Endothelial cell (in vitro differentiated cells): ENCODE results near the gene SLC26A1. TPM values are rescaled to one million over a fixed set of nuclear protein-coding genes. Genes with fewer than 3 reads are reported as not detected.

Experiments
- DNase-seq: peaks from one replicate; pipeline ENCODE4 v3.0.0; 2021; ENCODE audit warnings: low spot score
- H3K27ac Mint-ChIP-seq: one replicate; pipeline ENCODE4 v1.8.0; 2021; ENCODE audit warnings: mixed read lengths, inconsistent platforms; ENCODE audit not compliant: unreplicated experiment
- H3K27me3 Mint-ChIP-seq: one replicate; pipeline ENCODE4 v1.8.0; 2021; ENCODE audit warnings: mild to moderate bottlenecking, moderate library complexity, mixed read lengths, inconsistent platforms; ENCODE audit not compliant: unreplicated experiment
- H3K36me3 Mint-ChIP-seq: one replicate; pipeline ENCODE4 v1.8.0; 2021; ENCODE audit warnings: mild to moderate bottlenecking, low read depth, mixed read lengths, inconsistent platforms; ENCODE audit not compliant: unreplicated experiment
- H3K4me1 Mint-ChIP-seq: one replicate; pipeline ENCODE4 v1.8.0; 2021; ENCODE audit warnings: mild to moderate bottlenecking, mixed read lengths, inconsistent platforms; ENCODE audit not compliant: unreplicated experiment
- H3K4me3 Mint-ChIP-seq: one replicate; pipeline ENCODE4 v1.8.0; 2021; ENCODE audit warnings: mild to moderate bottlenecking, mixed read lengths, inconsistent platforms; ENCODE audit not compliant: unreplicated experiment
- H3K9me3 Mint-ChIP-seq: one replicate; pipeline ENCODE4 v1.8.0; 2021; ENCODE audit warnings: mixed read lengths, inconsistent platforms; ENCODE audit not compliant: unreplicated experiment
- total RNA-seq: library from RNA; stranded (reverse); fragmentation: NEBNext Ultra II Directional; extraction: Animal tissue kit (Norgen Biotek cat#: 25700); gene quantifications from one replicate; pipeline ENCODE4 v1.2.1, GENCODE V29; 2021; ENCODE audit not compliant: unreplicated experiment
- TF ChIP-seq, protein P1 (sequence below): fragments of 200-600 bp; sonication (generic); IDR thresholded peaks from one replicate; pipeline ENCODE4 v1.5.0; 2021; ENCODE audit warnings: antibody characterized with exemption; ENCODE audit not compliant: unreplicated experiment

Gene SLC26A1
- total RNA-seq, 1 donor from 2014 or later = not detected

DNA sequence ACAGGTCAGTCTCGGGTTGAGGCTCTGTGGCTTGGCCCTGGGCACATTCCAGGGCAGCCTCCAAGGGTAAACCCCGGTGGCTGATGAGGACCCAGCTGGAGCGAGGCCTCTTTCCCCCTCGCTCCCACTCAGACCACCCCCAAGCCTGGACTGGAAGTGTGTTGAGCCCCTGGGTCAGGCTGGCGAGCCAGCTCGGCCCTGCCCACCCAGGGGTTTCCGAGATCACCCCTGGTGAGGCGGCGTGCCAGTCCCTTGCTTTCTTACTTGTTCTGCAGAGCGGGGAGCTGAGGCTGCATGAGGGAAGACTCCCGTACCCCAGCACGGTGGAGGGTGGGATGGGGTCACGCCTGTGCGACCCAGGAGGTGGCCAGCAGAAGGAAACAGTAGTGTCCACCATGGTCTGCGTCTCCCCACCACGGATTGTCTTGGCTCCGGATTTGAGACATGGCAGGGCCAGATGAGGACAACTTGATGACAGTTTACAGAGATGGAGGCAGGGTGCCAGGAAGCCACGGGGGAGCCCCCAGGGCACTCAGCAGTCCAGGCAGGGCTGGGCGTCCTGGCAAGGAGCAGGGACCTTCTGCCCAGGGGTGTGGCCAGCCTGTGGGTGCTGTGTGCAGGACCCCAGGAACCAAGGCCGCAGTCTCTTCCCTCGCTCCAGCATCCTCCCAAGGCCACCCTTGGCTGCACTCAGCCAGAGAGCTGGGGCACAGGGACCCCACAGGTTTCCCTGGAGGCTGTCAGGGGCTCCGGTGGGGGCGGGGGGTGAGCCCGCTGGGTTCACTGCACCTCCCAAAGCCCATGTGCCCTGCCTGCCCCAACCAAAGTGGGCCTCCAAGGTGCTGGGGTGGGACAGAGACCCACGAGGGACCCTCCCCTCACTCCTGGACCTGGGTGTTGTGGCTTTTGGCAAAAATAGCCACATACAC, 11.6 kb upstream of the SLC26A1 start:
- peaks cover 38% of the 10 kb centered on the region for H3K27me3 Mint-ChIP-seq
- no peak for DNase-seq
- TF ChIP-seq, protein P1, sequence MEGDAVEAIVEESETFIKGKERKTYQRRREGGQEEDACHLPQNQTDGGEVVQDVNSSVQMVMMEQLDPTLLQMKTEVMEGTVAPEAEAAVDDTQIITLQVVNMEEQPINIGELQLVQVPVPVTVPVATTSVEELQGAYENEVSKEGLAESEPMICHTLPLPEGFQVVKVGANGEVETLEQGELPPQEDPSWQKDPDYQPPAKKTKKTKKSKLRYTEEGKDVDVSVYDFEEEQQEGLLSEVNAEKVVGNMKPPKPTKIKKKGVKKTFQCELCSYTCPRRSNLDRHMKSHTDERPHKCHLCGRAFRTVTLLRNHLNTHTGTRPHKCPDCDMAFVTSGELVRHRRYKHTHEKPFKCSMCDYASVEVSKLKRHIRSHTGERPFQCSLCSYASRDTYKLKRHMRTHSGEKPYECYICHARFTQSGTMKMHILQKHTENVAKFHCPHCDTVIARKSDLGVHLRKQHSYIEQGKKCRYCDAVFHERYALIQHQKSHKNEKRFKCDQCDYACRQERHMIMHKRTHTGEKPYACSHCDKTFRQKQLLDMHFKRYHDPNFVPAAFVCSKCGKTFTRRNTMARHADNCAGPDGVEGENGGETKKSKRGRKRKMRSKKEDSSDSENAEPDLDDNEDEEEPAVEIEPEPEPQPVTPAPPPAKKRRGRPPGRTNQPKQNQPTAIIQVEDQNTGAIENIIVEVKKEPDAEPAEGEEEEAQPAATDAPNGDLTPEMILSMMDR = no peak
- H3K9me3 Mint-ChIP-seq = no peaks in the 10 kb centered on the region
- H3K4me1 Mint-ChIP-seq = no peaks in the 10 kb centered on the region
- no peak overlapping the region for H3K27ac Mint-ChIP-seq
- peaks cover 8% of the 10 kb centered on the region for H3K36me3 Mint-ChIP-seq
- no peak overlapping the region for H3K4me3 Mint-ChIP-seq

DNA sequence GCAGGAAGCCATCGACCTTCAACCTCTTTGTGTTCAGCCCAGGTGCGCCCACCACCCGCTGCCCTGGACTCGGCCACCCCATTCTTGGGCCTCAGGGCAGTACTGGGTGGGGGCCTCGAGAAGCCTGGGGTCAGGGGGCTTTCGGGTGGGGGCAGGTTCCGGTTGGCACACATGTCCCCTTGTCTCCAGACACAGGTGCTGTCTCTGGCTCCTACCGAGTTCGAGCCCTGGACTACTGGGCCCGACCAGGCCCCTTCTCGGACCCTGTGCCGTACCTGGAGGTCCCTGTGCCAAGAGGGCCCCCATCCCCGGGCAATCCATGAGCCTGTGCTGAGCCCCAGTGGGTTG, 10.8 kb upstream of the SLC26A1 start:
- no peaks in the 10 kb centered on the region for H3K9me3 Mint-ChIP-seq
- H3K27me3 Mint-ChIP-seq = peaks cover 41% of the 10 kb centered on the region
- no peak overlapping the region for H3K27ac Mint-ChIP-seq
- H3K4me1 Mint-ChIP-seq = no peaks in the 10 kb centered on the region
- peaks cover 8% of the 10 kb centered on the region for H3K36me3 Mint-ChIP-seq
- no peak overlapping the region for H3K4me3 Mint-ChIP-seq
- DNase-seq = no peak
- TF ChIP-seq, protein P1 = no peak

DNA sequence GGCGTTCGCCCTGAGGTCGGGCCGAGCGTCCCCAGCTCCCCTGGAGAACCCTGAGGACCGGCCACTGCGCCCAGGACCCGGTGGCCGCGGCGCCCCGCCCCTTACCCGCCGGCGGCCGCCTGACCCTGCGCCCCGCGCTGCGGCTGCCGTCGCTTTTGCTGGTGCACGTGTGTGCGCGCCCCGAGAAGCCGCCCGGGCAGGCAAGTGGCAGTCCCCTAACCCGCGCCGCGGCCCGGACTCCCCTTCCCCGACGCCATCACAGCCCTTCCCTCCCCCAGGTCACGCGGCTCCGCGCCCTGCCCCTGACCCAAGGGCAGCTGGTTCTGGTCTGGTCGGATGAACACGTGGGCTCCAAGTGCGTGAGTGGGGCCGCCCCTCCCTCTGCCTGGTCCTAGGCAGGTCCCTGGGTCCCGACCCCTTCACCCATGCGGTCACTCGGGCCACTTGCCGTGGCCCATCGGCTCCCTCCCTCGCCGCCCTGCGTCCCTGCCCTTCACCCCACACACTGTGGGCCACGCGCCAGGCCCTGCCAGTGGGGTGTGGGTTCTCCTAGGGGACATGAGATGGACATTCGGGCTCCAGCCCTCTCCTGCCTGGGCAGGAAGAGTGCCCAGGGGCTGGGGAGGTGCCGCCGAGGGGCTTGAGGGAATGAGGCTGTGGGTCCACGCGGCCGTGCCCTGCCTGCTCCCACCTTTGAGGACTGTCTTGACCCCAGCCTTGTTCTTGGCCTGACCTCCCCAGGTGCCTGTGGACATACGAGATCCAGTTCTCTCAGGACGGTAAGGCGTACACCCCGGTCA, 10.3 kb upstream of the SLC26A1 start:
- H3K4me1 Mint-ChIP-seq = no peaks in the 10 kb centered on the region
- DNase-seq = no peak
- no peak overlapping the region for H3K4me3 Mint-ChIP-seq

DNA sequence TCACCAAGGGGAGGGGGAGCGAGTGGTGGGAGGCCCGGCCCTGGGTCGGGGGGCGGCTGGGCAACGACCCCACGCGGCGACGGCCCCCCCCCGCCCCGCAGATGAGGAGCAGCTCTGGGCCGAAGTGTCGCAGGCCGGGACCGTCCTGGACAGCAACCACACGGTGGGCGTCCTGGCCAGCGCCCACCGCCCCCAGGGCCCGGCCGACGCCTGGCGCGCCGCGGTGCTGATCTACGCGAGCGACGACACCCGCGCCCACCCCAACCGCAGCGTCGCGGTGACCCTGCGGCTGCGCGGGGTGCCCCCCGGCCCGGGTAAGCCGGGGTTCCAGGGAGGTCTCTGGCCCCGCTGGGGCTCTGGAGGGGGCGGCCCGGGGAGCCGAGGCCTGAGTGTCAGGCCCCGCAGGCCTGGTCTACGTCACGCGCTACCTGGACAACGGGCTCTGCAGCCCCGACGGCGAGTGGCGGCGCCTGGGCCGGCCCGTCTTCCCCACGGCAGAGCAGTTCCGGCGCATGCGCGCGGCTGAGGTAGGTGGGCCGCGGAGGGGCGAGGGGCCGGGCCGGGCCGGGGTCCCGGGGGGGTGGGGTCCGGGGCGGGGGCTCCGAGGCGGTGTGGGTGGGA, 9.5 kb upstream of the SLC26A1 start:
- no peaks in the 10 kb centered on the region for H3K9me3 Mint-ChIP-seq
- peaks cover 36% of the 10 kb centered on the region for H3K27me3 Mint-ChIP-seq
- TF ChIP-seq, protein P1 = no peak
- no peaks in the 10 kb centered on the region for H3K36me3 Mint-ChIP-seq
- DNase-seq = no peak
- no peaks in the 10 kb centered on the region for H3K4me1 Mint-ChIP-seq
- H3K4me3 Mint-ChIP-seq = no peak overlapping the region
- no peak overlapping the region for H3K27ac Mint-ChIP-seq

More for the DNA sequence above, 10.3 kb upstream of the SLC26A1 start:
- Mint-ChIP-seq H3K36me3 (peaks cover 7% of the 10 kb centered on the region), H3K27me3 (peaks cover 41% of the 10 kb centered on the region), H3K27ac (no peak overlapping the region), H3K9me3 (no peaks in the 10 kb centered on the region)
- TF ChIP-seq, protein P1 = no peak
